Loucy (cell line): ENCODE results near the gene SPNS3.

ENCODE experiments used
- H2AFZ ChIP-seq: fragments of 200-600 bp; sonication (generic); 2 replicates; pipeline ENCODE4 v1.6.0; 2016; ENCODE audit warnings: antibody characterized with exemption, mild to moderate bottlenecking, low read length, moderate library complexity
- H3F3A ChIP-seq: fragments of 200-600 bp; 2 replicates; pipeline ENCODE4 v1.6.0; 2016; ENCODE audit warnings: antibody characterized with exemption, low read depth, mild to moderate bottlenecking
- H3K27me3 ChIP-seq: fragments of 200-600 bp; sonication (generic); 2 replicates; pipeline ENCODE4 v1.6.1; 2014; ENCODE audit warnings: low read length, mild to moderate bottlenecking; ENCODE audit not compliant: insufficient read depth, poor library complexity, severe bottlenecking
- H3K36me3 ChIP-seq: fragments of 200-600 bp; sonication (generic); 2 replicates; pipeline ENCODE4 v1.6.1; 2016; ENCODE audit warnings: low read length; ENCODE audit not compliant: insufficient read depth
- H3K4me1 ChIP-seq: fragments of 200-600 bp; sonication (generic); 2 replicates; pipeline ENCODE4 v1.5.1; 2014; ENCODE audit warnings: low read length, mild to moderate bottlenecking; ENCODE audit not compliant: insufficient read depth, poor library complexity, severe bottlenecking
- H3K4me2 ChIP-seq: fragments of 200-600 bp; sonication (generic); 2 replicates; pipeline ENCODE4 v1.6.0; 2014; ENCODE audit warnings: antibody characterized with exemption, low read length, low read depth, mild to moderate bottlenecking; ENCODE audit not compliant: poor library complexity, severe bottlenecking
- H3K4me3 ChIP-seq: fragments of 200-600 bp; sonication (generic); 2 replicates; pipeline ENCODE4 v1.5.1; 2014; ENCODE audit warnings: low read length, mild to moderate bottlenecking, mixed read lengths; ENCODE audit not compliant: poor library complexity, severe bottlenecking
- H3K79me2 ChIP-seq: fragments of 200-600 bp; sonication (generic); 2 replicates; pipeline ENCODE4 v1.6.1; 2014; ENCODE audit warnings: low read length; ENCODE audit not compliant: insufficient read depth
- H3K9ac ChIP-seq: fragments of 200-600 bp; sonication (generic); 2 replicates; pipeline ENCODE4 v1.6.0; 2014; ENCODE audit warnings: mild to moderate bottlenecking, low read depth, low read length, moderate library complexity; ENCODE audit not compliant: poor library complexity, severe bottlenecking
- H3K9me2 ChIP-seq: fragments of 200-600 bp; sonication (generic); replicated peaks from 2 replicates; pipeline ENCODE4 v1.6.1; 2016; ENCODE audit warnings: low read depth, low read length, mixed read lengths
- H3K9me3 ChIP-seq: fragments of 200-600 bp; sonication (generic); 2 replicates; pipeline ENCODE4 v1.6.1; 2014; ENCODE audit warnings: mild to moderate bottlenecking, antibody characterized with exemption, low read length, low read depth; ENCODE audit not compliant: insufficient read depth
- H4K20me1 ChIP-seq: fragments of 200-600 bp; sonication (generic); 2 replicates; pipeline ENCODE4 v1.6.0; 2014; ENCODE audit warnings: antibody characterized with exemption, low read length, mild to moderate bottlenecking; ENCODE audit not compliant: insufficient read depth, poor library complexity, severe bottlenecking
- EZH2phosphoT487 ChIP-seq: fragments of 200-600 bp; IDR thresholded peaks from 2 replicates; pipeline ENCODE4 v1.6.1; 2018; ENCODE audit warnings: antibody characterized with exemption, mild to moderate bottlenecking, moderate library complexity, borderline replicate concordance
- TF ChIP-seq, protein P1 (sequence below): fragments of 200-600 bp; sonication (generic); conservative IDR thresholded peaks from 2 replicates; pipeline ENCODE4 v1.5.1; 2014; ENCODE audit warnings: mild to moderate bottlenecking, antibody characterized with exemption, low read length

The SPNS3 gene

DNA sequence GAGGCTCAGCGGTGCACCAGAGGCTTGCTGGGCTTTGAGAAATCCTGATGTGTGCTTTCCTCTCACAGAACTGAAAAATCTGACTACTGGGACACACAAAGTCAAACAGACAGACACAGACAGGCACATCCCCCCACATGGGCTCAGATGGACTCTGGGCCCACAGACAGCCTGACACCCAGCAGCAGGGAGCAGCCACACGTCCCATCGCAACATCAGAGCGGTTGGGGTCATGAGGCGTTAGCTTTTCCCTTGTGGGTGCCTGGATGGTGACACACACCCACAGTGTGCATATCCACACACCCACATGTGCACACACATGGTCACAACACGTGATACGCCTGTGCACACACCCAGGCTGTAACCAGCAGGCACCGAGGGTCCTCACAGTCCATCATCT lies 6.3 kb downstream of the SPNS3 start:
- TF ChIP-seq EZH2phosphoT487, result no peak
- TF ChIP-seq, protein P1, sequence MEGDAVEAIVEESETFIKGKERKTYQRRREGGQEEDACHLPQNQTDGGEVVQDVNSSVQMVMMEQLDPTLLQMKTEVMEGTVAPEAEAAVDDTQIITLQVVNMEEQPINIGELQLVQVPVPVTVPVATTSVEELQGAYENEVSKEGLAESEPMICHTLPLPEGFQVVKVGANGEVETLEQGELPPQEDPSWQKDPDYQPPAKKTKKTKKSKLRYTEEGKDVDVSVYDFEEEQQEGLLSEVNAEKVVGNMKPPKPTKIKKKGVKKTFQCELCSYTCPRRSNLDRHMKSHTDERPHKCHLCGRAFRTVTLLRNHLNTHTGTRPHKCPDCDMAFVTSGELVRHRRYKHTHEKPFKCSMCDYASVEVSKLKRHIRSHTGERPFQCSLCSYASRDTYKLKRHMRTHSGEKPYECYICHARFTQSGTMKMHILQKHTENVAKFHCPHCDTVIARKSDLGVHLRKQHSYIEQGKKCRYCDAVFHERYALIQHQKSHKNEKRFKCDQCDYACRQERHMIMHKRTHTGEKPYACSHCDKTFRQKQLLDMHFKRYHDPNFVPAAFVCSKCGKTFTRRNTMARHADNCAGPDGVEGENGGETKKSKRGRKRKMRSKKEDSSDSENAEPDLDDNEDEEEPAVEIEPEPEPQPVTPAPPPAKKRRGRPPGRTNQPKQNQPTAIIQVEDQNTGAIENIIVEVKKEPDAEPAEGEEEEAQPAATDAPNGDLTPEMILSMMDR, result no peak
- H3K4me1 ChIP-seq, result peaks cover 52% of the 10 kb centered on the region
- peaks cover 26% of the 10 kb centered on the region; the same call in 1 of the 2 replicates for H3K36me3 ChIP-seq
- H3K4me3 ChIP-seq, result peak overlapping the region; percentile 71
- H3K9ac ChIP-seq, result peak overlapping the region; percentile 78
- peak overlapping the region; percentile 81 for H3K4me2 ChIP-seq
- peaks cover 7% of the 10 kb centered on the region for H3F3A ChIP-seq
- H2AFZ ChIP-seq, result no peak overlapping the region
- H4K20me1 ChIP-seq, result peaks cover 69% of the 10 kb centered on the region
- H3K79me2 ChIP-seq, result peaks cover 97% of the 10 kb centered on the region
- no peaks in the 10 kb centered on the region for H3K9me3 ChIP-seq
- H3K9me2 ChIP-seq, result no peaks in the 10 kb centered on the region
- no peaks in the 10 kb centered on the region for H3K27me3 ChIP-seq

DNA sequence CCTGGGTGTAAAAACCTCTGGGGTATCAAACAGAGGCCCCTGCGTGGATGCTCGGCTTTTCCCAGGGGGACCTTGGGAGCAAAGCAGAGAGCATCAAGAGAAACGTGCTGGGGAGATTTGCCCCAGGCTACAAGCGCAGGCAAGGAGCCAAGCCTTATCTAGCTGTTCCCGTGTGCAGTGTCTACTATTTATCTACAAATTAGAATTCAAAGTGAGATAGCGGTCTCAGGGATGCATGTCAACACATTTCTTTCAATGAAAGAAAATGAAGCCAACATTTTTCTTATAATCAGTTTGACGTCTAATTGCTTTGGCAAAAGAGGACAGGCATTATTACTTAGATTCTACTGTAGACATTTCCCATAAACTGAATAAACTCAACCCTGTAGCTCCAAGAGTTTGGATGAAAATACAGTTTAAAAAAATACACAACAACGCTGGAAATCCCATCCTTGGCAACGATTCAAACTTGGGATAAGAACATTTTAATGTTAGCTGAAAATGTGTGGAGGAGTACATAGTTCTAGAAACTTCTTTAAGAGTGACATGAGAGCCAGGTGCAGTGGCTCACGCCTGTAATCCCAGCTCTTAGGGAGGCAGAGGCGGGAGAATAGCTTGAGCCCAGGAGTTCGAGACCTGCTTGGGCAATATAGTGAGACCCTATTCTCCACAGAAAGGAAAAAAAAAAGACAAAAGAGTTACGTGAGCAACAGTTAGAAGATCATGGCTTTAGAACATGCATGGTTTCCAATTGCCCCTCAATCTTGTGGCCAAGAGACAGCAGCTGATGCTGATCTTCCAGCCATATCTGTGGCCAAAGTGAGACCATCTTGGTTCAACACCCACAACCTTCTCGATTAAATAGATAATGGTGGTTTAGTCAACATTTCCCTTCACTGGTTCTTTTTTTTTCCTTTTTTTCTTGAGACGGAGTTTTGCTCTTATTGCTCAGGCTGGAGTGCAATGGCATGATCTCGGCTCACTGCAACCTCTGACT lies 7.2 kb downstream of the SPNS3 start:
- peak overlapping the region; percentile 81 for H3K4me2 ChIP-seq
- peaks cover 33% of the 10 kb centered on the region; the same call in 1 of the 2 replicates for H3K36me3 ChIP-seq
- H3K79me2 ChIP-seq, result peaks cover 95% of the 10 kb centered on the region
- H3K4me3 ChIP-seq, result no peak overlapping the region
- H3K4me1 ChIP-seq, result peaks cover 46% of the 10 kb centered on the region
- no peaks in the 10 kb centered on the region for H3K9me3 ChIP-seq
- H2AFZ ChIP-seq, result no peak overlapping the region
- no peaks in the 10 kb centered on the region for H3K9me2 ChIP-seq
- peak overlapping the region; percentile 78 for H3K9ac ChIP-seq
- peaks cover 6% of the 10 kb centered on the region for H3F3A ChIP-seq
- TF ChIP-seq, protein P1, result no peak
- TF ChIP-seq EZH2phosphoT487, result no peak
- peaks cover 73% of the 10 kb centered on the region for H4K20me1 ChIP-seq
- H3K27me3 ChIP-seq, result no peaks in the 10 kb centered on the region

DNA sequence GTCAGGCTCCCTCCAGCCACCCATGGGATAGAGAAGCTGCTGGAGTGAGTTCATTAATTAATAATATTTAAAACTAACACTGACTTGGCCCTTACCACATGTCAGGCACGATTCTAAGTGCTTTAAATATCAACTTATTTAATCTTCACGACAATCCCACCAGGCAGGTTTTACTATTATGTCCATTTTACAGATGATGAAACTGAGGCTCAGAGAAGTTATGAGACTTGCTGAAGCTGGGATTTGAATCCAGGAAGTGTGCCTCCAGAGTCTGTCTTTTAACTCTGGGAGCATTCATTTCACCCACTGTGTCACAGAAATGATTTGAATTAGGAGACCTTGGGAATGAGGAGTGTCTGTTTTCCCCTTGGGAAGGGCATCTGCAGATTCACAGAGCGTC lies 8.8 kb downstream of the SPNS3 start:
- no peak for TF ChIP-seq EZH2phosphoT487
- TF ChIP-seq, protein P1, result no peak
- H3K9me2 ChIP-seq, result no peaks in the 10 kb centered on the region
- H3K79me2 ChIP-seq, result peaks cover 95% of the 10 kb centered on the region
- H3K4me2 ChIP-seq, result no peak overlapping the region
- no peaks in the 10 kb centered on the region for H3F3A ChIP-seq
- H3K9me3 ChIP-seq, result no peaks in the 10 kb centered on the region
- peaks cover 79% of the 10 kb centered on the region for H4K20me1 ChIP-seq
- peaks cover 48% of the 10 kb centered on the region for H3K36me3 ChIP-seq
- no peaks in the 10 kb centered on the region for H3K27me3 ChIP-seq
- no peak overlapping the region for H3K4me3 ChIP-seq
- no peak overlapping the region for H2AFZ ChIP-seq
- peaks cover 38% of the 10 kb centered on the region for H3K4me1 ChIP-seq
- H3K9ac ChIP-seq, result no peak overlapping the region
